ENCODE results near the gene TMEM18.
A peak's percentile ranks its signal among the peaks of the same experiment; 100 is the strongest.
"Not testable (repeated sequence)": the region's sequence is repeated elsewhere in the genome, so short reads cannot be mapped to it uniquely, and the experiment has no call there.

The TMEM18 gene

DNA sequence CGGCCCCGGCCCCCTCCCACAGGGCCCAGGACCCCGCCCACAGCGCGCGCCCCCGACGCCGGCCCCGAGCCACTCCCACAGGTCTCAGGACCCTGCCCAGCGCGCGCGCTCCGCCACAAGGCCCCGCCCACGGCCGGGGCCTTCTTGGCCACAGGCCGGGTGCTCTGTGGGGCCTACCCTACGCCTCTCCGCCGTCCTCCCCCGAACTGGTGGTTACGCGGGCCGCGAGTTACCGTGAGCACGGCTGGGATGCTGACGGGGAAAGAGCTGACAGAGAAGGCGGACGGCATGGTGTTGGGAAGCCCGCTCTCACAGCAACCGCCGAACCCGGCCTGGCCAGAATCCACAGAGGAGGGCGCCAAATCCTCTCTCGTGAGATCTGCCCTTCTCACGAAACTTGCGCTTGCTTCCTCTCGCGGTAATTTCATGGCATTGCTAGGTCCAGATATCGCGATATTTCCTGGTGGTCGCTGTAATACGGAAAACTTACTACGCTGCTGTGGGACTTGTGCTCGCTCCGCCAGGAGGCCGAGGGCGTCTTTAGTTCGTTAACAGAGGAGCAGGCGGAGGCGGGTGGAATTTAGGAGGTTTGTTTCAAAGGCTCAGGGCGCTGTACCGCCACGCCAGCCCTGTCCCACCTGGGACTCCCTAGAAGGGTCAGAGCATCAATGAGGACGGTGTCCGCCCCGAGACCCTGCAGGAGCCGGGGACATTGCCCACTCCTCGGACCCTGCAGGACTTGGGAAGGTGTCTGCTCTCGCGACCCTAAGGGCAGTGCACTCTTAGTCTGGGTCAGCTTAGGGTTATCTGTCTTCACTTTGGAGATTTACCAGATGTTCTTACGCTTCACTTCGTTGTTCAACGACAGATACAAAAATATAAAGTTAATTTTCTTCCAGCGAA, at the start of gene TMEM18:
TSS of gene TMEM18 (minus strand) at position 351 of the 903 bp plus-strand sequence. CDS start at position 290, 61 bp downstream.
- FAIRE-seq, result no peak
- peak; percentile 85 for DNase-seq (ENCODE audit: low spot score)

DNA sequence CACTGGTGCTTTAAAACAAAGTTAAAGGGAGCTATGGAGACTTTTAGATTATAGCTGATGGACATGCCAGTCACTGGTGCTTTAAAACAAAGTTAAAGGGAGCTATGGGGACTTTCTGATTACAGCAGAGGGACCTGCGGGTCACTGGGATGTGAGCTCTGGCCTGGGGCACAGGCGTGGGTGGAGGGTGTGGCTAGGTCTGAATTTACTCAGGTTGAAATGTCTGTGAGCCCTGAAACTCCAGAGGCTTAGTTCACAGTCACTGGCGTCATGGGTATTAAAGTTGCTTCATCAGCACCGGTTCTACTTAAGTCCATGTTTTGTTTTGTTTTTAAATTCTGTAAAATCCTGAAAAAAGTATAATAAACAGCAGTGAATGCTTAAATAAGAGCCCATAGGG, 49.0 kb upstream of the TMEM18 start:
- no peak for FAIRE-seq

GRCh38 chr2:725468-725867, 48.3 kb upstream of the TMEM18 start:
- FAIRE-seq (no peak), DNase-seq (ENCODE audit: low spot score) (no peak)

More for the DNA sequence above, 49.0 kb upstream of the TMEM18 start:
- DNase-seq (ENCODE audit: low spot score), result no peak

DNA sequence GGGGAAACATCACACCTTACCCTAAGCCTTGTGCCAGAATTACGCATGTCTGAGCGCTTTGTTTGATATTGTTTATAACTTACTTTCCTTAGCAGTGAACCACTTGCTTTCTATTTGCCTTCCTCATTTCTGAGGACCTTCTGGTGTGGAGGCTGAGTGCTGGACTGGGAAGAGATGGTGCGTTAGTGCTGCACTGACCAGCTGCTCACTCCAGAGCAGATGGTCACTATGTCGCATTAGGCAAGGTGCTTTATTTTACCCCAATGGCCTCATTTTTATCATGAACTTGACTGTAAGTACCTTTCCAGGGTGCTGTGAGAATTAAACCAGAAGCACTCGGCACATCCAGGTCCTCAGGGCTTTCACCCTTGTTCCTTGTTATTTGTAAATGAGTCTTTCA, 46.6 kb upstream of the TMEM18 start:
- FAIRE-seq (no peak), DNase-seq (ENCODE audit: low spot score) (no peak)

- no peak for DNase-seq (ENCODE audit: low spot score)
- FAIRE-seq, result no peak
Measured at GRCh38 chr2:720842-721241, 43.6 kb upstream of the TMEM18 start.

DNA sequence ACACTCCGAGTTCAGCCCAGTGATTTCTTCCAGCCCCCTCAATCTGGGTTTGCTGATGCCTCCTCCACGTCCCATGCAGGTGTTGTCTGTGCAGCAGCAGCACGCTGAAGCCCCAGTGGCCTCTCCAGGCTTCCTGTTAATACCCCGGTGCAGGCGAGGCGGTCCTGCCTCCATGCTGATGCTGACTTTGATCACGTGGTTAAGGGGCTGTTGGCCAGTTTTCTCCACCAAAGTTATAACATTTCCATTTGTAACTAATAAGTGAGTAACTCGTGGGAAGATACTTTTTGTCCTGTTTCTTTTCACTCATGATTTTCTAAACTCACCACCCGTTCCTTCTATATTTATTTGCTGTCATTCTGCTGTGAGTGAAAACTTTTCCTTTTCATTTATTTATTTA, 42.5 kb upstream of the TMEM18 start:
- DNase-seq (ENCODE audit: low spot score) (no peak), FAIRE-seq (no peak)

DNA sequence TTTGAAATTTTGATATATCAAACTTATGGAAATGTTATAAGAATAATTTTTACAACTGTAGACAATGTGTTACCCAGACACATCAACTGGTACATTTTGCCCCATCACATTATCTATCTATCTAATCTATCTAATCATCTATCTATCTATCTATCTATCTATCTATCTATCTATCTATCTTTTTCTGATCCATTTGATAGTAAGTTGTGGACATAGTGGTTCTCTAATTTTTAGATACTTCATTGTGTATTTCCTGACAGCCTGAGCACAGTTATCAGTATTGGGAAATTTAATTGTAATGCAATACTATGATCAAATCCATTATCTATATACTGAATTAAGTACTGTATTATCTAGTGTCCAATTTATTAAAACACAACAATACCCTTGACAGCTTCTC, 42.0 kb upstream of the TMEM18 start:
- DNase-seq (ENCODE audit: low spot score), result no peak
- no peak for FAIRE-seq

GRCh38 chr2:717661-718060, 40.5 kb upstream of the TMEM18 start:
- FAIRE-seq (no peak), DNase-seq (ENCODE audit: low spot score) (no peak)

DNA sequence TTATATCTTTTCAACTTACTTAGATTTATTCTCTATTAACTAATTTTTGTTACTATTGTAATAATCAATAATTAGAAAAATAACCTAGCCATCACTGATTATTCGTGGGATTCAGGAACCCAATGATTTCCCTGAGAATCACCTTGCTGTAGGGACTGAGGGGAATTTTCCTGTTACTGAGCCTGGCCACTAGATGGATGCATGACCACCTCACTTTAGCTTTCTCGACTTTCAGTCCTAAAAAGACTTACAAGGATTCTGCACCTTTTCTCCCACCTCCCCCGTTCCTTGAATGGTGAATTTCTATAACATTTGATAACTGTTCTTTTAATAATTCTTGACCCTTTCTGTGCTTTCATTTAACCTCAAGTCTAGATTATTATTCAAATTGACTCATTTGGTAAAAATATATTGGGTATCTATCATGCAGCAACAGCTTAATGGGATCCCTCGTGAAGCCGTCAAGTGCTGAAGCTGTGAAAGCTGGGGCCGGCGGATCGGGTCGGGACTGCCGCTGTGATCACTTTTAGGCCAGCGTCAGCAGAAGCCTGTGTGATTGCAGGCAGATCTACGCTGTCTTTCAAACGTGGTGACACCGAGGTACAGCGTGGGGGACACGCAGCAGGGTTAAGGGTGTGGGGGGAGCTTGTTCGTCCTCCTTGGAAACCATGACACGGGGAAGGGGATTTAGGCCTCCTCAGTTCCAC, 38.8 kb upstream of the TMEM18 start:
- no peak for FAIRE-seq

GRCh38 chr2:715038-715437, 37.8 kb upstream of the TMEM18 start:
- DNase-seq (ENCODE audit: low spot score) (no peak), FAIRE-seq (no peak)

More for the DNA sequence above, 38.8 kb upstream of the TMEM18 start:
- DNase-seq (ENCODE audit: low spot score), result no peak

- FAIRE-seq (no peak), DNase-seq (ENCODE audit: low spot score) (peak; percentile 60)
Measured at GRCh38 chr2:714005-714741, 37.0 kb upstream of the TMEM18 start.

GRCh38 chr2:710867-711665, 33.9 kb upstream of the TMEM18 start:
- FAIRE-seq (no peak), DNase-seq (ENCODE audit: low spot score) (no peak)

- FAIRE-seq (no peak), DNase-seq (ENCODE audit: low spot score) (no peak)
Measured at GRCh38 chr2:709138-709765, 32.0 kb upstream of the TMEM18 start.

- FAIRE-seq, result no peak
- no peak for DNase-seq (ENCODE audit: low spot score)
Measured at GRCh38 chr2:708667-709066, 31.5 kb upstream of the TMEM18 start.

- DNase-seq (ENCODE audit: low spot score) (no peak), FAIRE-seq (no peak)
Measured at GRCh38 chr2:705971-706511, 28.8 kb upstream of the TMEM18 start.

DNA sequence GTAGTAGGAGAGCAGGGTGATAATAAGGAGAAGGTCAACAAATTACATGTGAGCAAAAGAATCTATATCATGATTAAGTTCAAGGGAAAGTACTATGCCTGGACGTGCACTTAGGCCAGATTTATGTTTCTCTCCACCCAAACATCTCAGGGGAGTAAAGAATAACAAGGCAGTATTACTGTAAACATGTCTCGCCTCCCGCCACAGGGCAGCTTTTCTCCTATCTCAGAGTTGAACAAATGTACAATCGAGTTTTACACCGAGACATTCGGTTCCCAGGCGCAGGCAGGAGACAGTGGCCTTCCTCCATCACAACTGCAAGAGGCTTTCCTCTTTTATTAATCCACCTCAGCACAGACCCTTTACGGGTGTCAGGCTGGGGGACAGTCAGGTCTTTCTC, 25.6 kb upstream of the TMEM18 start:
- not testable (repeated sequence) for DNase-seq (ENCODE audit: low spot score); FAIRE-seq

DNA sequence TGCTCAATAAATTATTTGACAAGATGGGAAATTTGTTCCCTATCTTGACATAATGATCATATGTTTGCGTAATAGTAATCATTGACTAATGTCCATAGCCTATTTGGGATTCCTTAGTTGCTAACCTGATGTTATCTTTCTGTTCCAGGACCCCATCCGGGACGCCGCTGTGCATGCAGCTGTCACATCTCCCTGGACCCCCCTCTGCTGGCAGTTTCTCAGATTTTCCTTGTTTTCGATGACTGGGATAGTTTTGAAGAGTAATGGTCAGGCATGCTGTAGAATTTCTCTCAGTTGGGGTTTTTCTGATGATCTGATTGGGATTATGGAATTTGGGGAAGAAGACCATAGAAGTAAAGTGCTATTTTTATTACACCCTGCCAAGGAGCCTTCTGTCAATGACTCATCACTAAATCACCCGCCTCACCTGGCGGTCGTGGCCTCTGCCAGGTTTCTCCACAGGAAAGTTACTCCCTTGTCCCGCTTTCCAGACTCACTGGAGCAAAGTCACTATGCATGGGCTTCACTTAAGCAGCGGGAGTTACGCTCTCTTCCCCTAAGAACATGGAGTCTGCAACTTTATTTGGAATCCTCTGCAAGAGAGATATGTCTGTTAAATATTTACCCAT, 19.9 kb upstream of the TMEM18 start:
- FAIRE-seq (no peak), DNase-seq (ENCODE audit: low spot score) (no peak)

- DNase-seq (ENCODE audit: low spot score), result no peak
- no peak for FAIRE-seq
Measured at GRCh38 chr2:696463-696862, 19.3 kb upstream of the TMEM18 start.

GRCh38 chr2:694906-695510, 17.8 kb upstream of the TMEM18 start:
- FAIRE-seq (no peak), DNase-seq (ENCODE audit: low spot score) (no peak)
